Panc1 (cell line): ENCODE results near the gene IGSF3. TPM values are rescaled to one million over a fixed set of nuclear protein-coding genes. Genes with fewer than 3 reads are reported as not detected.
A peak's percentile ranks its signal among the peaks of the same experiment; 100 is the strongest.

Experiments
- ATAC-seq: fragments of 200-7000 bp; cut with Tn5 transposase; 2 replicates; pipeline ENCODE4 v1.9.1; 2020; ENCODE audit warnings: mild to moderate bottlenecking, moderate library complexity
- BruUV-seq: library from RNA; stranded (reverse); fragments of 400-500 nt; replicated peaks from 2 replicates; lab custom pipeline; 2021; lab: Mats Ljungman, UMichigan
- CTCF ChIA-PET: fragments of 300-600 bp; sonication (Branson Sonifier 250); formaldehyde crosslinking; loops from one replicate; lab custom pipeline; 2022; ENCODE audit warnings: antibody characterized with exemption; lab: Charles Lee
- POLR2A ChIA-PET: fragments of 300-600 bp; sonication (Branson Sonifier 250); formaldehyde crosslinking; loops from one replicate; lab custom pipeline; 2022; ENCODE audit warnings: antibody characterized with exemption; lab: Charles Lee
- DNase-seq: peaks from one replicate; pipeline ENCODE4 v3.0.0-alpha.2; 2010; ENCODE audit warnings: low read depth, low spot score
- H3K27ac ChIP-seq: 2 replicates; pipeline ENCODE4 v1.5.1; 2011; ENCODE audit warnings: mild to moderate bottlenecking, low read length, inconsistent platforms
- H3K27me3 ChIP-seq: fragments of 200-500 bp; sonication (Bioruptor generic); 2 replicates; pipeline ENCODE4 v1.6.0; 2014; ENCODE audit warnings: low read length, inconsistent platforms; ENCODE audit not compliant: control insufficient read depth, insufficient read depth
- H3K36me3 ChIP-seq: fragments of 200-500 bp; sonication (Bioruptor generic); 2 replicates; pipeline ENCODE4 v1.5.1; 2014; ENCODE audit warnings: inconsistent platforms, mild to moderate bottlenecking, low read length, moderate library complexity; ENCODE audit not compliant: control insufficient read depth, insufficient read depth
- H3K4me1 ChIP-seq: 2 replicates; pipeline ENCODE4 v1.5.1; 2011; ENCODE audit warnings: inconsistent platforms, mild to moderate bottlenecking, low read length, moderate library complexity; ENCODE audit not compliant: control insufficient read depth, insufficient read depth
- H3K4me3 ChIP-seq, 2 experiments: 2 replicates each; pipeline ENCODE4 v1.5.1; 2011 to 2012; ENCODE audit warnings: low read depth in 2 of 2, low read length in 2 of 2, mild to moderate bottlenecking in 2 of 2, inconsistent platforms in 1 of 2, moderate library complexity in 1 of 2
- H3K9me3 ChIP-seq: fragments of 200-500 bp; sonication (Bioruptor generic); 2 replicates; pipeline ENCODE4 v1.5.1; 2014; ENCODE audit warnings: low read depth, mild to moderate bottlenecking, inconsistent platforms, low read length, moderate library complexity; ENCODE audit not compliant: control insufficient read depth, insufficient read depth
- CTCF ChIP-seq: fragments of 450-650 bp; IDR thresholded peaks from 2 replicates; pipeline ENCODE4 v1.5.1; 2017; ENCODE audit warnings: mild to moderate bottlenecking
- POLR2AphosphoS5 ChIP-seq: IDR thresholded peaks from 2 replicates; pipeline ENCODE4 v1.6.1; 2012; ENCODE audit warnings: mild to moderate bottlenecking, low read depth, low read length, moderate library complexity
- REST ChIP-seq, 2 experiments: IDR thresholded peaks; 2 replicates each; pipeline ENCODE4 v1.6.1; 2011 to 2012; ENCODE audit warnings: low read depth in 2 of 2, control low read depth in 1 of 2, low read length in 1 of 2, mild to moderate bottlenecking in 1 of 2, moderate library complexity in 1 of 2; ENCODE audit not compliant: insufficient read depth in 1 of 2
- SIN3A ChIP-seq: IDR thresholded peaks from 2 replicates; pipeline ENCODE4 v1.6.1; 2012; ENCODE audit warnings: low read depth, mild to moderate bottlenecking, low read length, moderate library complexity, borderline replicate concordance; ENCODE audit not compliant: insufficient read depth
- TCF7L2 ChIP-seq: IDR thresholded peaks from 2 replicates; pipeline ENCODE4 v1.6.1; 2011; ENCODE audit warnings: mild to moderate bottlenecking, low read depth, low read length, inconsistent platforms
- in situ Hi-C: cut with HindIII; loops from 2 replicates; pipeline ENCODE4 v1.10.0; 2016; ENCODE audit warnings: low sequenced_read_pairs, low pct_unique_long_range_greater_than_20kb
- intact Hi-C: fragments of 100-400 bp; cut with micrococcal nuclease; formaldehyde crosslinking; loops from one replicate; pipeline ENCODE4 v1.10.0; 2022; ENCODE audit not compliant: unreplicated experiment
- total RNA-seq: library from RNA; stranded (reverse); gene quantifications from one replicate; pipeline ENCODE4 v1.2.1, GENCODE V29; 2021; ENCODE audit not compliant: unreplicated experiment

IGSF3 gene
- total RNA-seq, 1 experiment from 2014 or later: 9.3 TPM

GRCh38 chr1:116667078-116667574 lies 407 bp downstream of the IGSF3 start:
- BruUV-seq: no TSS peak
- intact Hi-C loops (no loop called here), in situ Hi-C loops (no loop called here)
- TF ChIP-seq CTCF: no peak
- no peak for TF ChIP-seq TCF7L2
- TF ChIP-seq REST (IDR thresholded peaks at IDR 0.05; ENCODE audit: insufficient read depth in 1 of 2, low read depth in 2 of 2, low read length in 1 of 2): no peak
- no peak for TF ChIP-seq POLR2AphosphoS5
- TF ChIP-seq SIN3A: no peak
- ATAC-seq (peak; percentile 67), DNase-seq (no peak)
- Histone ChIP-seq H3K27ac (no peak overlapping the region), H3K36me3 (no peaks in the 10 kb centered on the region; the same call in 1 of the 2 replicates), H3K9me3 (no peaks in the 10 kb centered on the region), H3K27me3 (peaks cover 2% of the 10 kb centered on the region; the same call in 1 of the 2 replicates), H3K4me3 (peak overlapping the region; percentile 56 to 64), H3K4me1 (peaks cover 5% of the 10 kb centered on the region)
- POLR2A ChIA-PET: no interaction called here
- CTCF ChIA-PET: no interaction called here

GRCh38 chr1:116666187-116667077 lies 1.1 kb downstream of the IGSF3 start:
- CTCF ChIA-PET: no interaction called here
- POLR2A ChIA-PET: no interaction called here
- Histone ChIP-seq H3K9me3 (no peaks in the 10 kb centered on the region), H3K27me3 (peaks cover 2% of the 10 kb centered on the region; the same call in 1 of the 2 replicates), H3K27ac (no peak overlapping the region), H3K4me3 (peak overlapping the region; percentile 56 to 64), H3K36me3 (no peaks in the 10 kb centered on the region; the same call in 1 of the 2 replicates), H3K4me1 (peaks cover 5% of the 10 kb centered on the region)
- no TSS peak for BruUV-seq
- DNase-seq (no peak), ATAC-seq (no peak)
- in situ Hi-C loops: no loop called here
- intact Hi-C loops: no loop called here
- TF ChIP-seq POLR2AphosphoS5: no peak
- TF ChIP-seq CTCF: no peak
- no peak for TF ChIP-seq TCF7L2
- TF ChIP-seq SIN3A: no peak
- TF ChIP-seq REST (IDR thresholded peaks at IDR 0.05; ENCODE audit: insufficient read depth in 1 of 2, low read depth in 2 of 2, low read length in 1 of 2): no peak
